ENCODE data around the gene HAND2.

HAND2 gene

DNA sequence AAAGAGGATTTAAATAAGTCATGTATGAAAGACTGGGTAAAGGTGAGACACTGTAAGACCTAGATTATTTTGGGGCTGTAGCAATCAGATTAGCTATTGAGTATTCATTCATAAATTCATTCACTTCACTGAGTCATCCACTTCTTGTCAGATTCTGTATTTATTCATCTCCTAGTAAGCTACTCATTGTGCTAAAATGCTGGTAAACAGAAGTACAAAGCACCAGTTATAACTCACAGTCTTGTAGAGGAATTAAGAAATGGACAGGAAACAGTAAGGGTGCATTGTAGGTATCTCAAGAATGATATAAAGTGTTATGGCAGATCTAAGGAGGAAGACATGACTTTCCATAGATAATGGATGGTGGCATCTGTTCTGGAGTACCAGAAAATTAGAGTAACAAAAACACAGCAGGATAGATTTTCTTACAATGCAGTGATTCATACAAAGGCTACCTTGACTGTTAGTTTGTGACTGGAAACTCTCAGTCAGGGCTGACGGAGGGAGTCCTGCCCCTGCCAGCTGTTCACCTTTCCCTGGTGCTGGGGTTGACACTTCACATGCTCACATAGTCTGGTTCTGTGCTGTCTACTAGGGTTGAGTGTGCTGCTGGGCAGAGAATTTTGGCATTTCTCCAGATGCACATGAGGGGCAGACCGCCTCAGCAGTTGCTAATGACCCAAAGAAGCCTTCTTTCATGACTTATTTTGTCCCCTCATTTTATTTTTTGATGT, 26.5 kb upstream of the HAND2 start:
- no peak for DNase-seq
- no peaks in the 10 kb centered on the region for H3K36me3 ChIP-seq
- no peak overlapping the region for H3K4me3 ChIP-seq (ENCODE audit: low read depth, low read length)
- H3K27ac ChIP-seq = no peak overlapping the region
- H3K27me3 ChIP-seq (ENCODE audit: insufficient read depth, low read depth, severe bottlenecking) = no peaks in the 10 kb centered on the region
- TF ChIP-seq, protein P1, sequence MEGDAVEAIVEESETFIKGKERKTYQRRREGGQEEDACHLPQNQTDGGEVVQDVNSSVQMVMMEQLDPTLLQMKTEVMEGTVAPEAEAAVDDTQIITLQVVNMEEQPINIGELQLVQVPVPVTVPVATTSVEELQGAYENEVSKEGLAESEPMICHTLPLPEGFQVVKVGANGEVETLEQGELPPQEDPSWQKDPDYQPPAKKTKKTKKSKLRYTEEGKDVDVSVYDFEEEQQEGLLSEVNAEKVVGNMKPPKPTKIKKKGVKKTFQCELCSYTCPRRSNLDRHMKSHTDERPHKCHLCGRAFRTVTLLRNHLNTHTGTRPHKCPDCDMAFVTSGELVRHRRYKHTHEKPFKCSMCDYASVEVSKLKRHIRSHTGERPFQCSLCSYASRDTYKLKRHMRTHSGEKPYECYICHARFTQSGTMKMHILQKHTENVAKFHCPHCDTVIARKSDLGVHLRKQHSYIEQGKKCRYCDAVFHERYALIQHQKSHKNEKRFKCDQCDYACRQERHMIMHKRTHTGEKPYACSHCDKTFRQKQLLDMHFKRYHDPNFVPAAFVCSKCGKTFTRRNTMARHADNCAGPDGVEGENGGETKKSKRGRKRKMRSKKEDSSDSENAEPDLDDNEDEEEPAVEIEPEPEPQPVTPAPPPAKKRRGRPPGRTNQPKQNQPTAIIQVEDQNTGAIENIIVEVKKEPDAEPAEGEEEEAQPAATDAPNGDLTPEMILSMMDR (IDR thresholded peaks at IDR 0.05; ENCODE audit: low read depth, low read length) = no peak
- H3K9me3 ChIP-seq (ENCODE audit: severe bottlenecking) = no peaks in the 10 kb centered on the region

- TF ChIP-seq, protein P1 (IDR thresholded peaks at IDR 0.05; ENCODE audit: low read depth, low read length) = no peak
- no peaks in the 10 kb centered on the region for H3K9me3 ChIP-seq (ENCODE audit: severe bottlenecking)
- no peak overlapping the region for H3K4me3 ChIP-seq (ENCODE audit: low read depth, low read length)
- DNase-seq = no peak
- H3K27me3 ChIP-seq (ENCODE audit: insufficient read depth, low read depth, severe bottlenecking) = no peaks in the 10 kb centered on the region
- no peaks in the 10 kb centered on the region for H3K36me3 ChIP-seq
- H3K27ac ChIP-seq = no peak overlapping the region
Measured at GRCh38 chr4:173547889-173548288, 17.9 kb upstream of the HAND2 start.

DNA sequence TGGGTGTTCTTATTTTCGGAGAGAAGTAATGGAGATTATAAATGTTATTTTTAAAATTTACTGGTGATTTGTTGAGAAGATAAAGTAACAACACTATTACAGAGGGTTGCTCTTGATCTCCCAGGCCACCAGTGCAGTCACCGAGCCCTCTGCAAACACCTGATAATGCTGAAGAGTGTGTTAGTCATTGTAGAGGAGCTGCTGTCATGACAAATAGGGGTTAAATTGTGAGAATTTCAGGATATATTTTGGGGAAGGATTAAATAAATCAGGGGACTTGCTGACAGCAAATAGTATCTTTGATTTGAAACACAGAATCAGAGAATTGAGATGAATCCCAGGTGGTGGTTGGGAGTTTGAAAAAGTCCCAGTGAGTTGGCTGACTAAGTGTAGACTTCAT, 16.7 kb upstream of the HAND2 start:
- TF ChIP-seq, protein P1 (IDR thresholded peaks at IDR 0.05; ENCODE audit: low read depth, low read length) = no peak
- H3K9me3 ChIP-seq (ENCODE audit: severe bottlenecking) = no peaks in the 10 kb centered on the region
- H3K27ac ChIP-seq = no peak overlapping the region
- DNase-seq = no peak
- no peaks in the 10 kb centered on the region for H3K36me3 ChIP-seq
- no peak overlapping the region for H3K4me3 ChIP-seq (ENCODE audit: low read depth, low read length)
- no peaks in the 10 kb centered on the region for H3K27me3 ChIP-seq (ENCODE audit: insufficient read depth, low read depth, severe bottlenecking)

- Histone ChIP-seq H3K27ac (no peak overlapping the region), H3K9me3 (ENCODE audit: severe bottlenecking) (no peaks in the 10 kb centered on the region), H3K4me3 (ENCODE audit: low read depth, low read length) (no peak overlapping the region), H3K36me3 (no peaks in the 10 kb centered on the region), H3K27me3 (ENCODE audit: insufficient read depth, low read depth, severe bottlenecking) (no peaks in the 10 kb centered on the region)
- TF ChIP-seq, protein P1 (IDR thresholded peaks at IDR 0.05; ENCODE audit: low read depth, low read length) = no peak
- no peak for DNase-seq
Measured at GRCh38 chr4:173545440-173545839, 15.4 kb upstream of the HAND2 start.

GRCh38 chr4:173543266-173543665, 13.2 kb upstream of the HAND2 start:
- Histone ChIP-seq H3K4me3 (ENCODE audit: low read depth, low read length) (no peak overlapping the region), H3K36me3 (no peaks in the 10 kb centered on the region), H3K9me3 (ENCODE audit: severe bottlenecking) (no peaks in the 10 kb centered on the region), H3K27me3 (ENCODE audit: insufficient read depth, low read depth, severe bottlenecking) (no peaks in the 10 kb centered on the region), H3K27ac (no peak overlapping the region)
- DNase-seq = no peak
- TF ChIP-seq, protein P1 (IDR thresholded peaks at IDR 0.05; ENCODE audit: low read depth, low read length) = no peak

GRCh38 chr4:173539986-173540385, 10.0 kb upstream of the HAND2 start:
- TF ChIP-seq, protein P1 (IDR thresholded peaks at IDR 0.05; ENCODE audit: low read depth, low read length) = no peak
- no peak overlapping the region for H3K4me3 ChIP-seq (ENCODE audit: low read depth, low read length)
- DNase-seq = no peak
- H3K27me3 ChIP-seq (ENCODE audit: insufficient read depth, low read depth, severe bottlenecking) = no peaks in the 10 kb centered on the region
- H3K9me3 ChIP-seq (ENCODE audit: severe bottlenecking) = no peaks in the 10 kb centered on the region
- H3K36me3 ChIP-seq = no peaks in the 10 kb centered on the region
- H3K27ac ChIP-seq = no peak overlapping the region

Measured in WERI-Rb-1 (cell line).